GM06990 (cell line): ENCODE results near the gene ZFYVE9.
"Not testable (repeated sequence)": the region's sequence is repeated elsewhere in the genome, so short reads cannot be mapped to it uniquely, and the experiment has no call there.

Experiments
- DNase-seq: peaks from one replicate; pipeline ENCODE4 v3.0.0-alpha.2; 2011; ENCODE audit not compliant: insufficient read length; ENCODE audit errors: extremely low read depth
- H3K27me3 ChIP-seq: replicated peaks from 2 replicates; pipeline ENCODE4 v1.6.0; 2011; ENCODE audit warnings: low read length; ENCODE audit not compliant: control insufficient read depth, insufficient read depth
- H3K36me3 ChIP-seq: 2 replicates; pipeline ENCODE4 v1.5.1; 2011; ENCODE audit warnings: low read length; ENCODE audit not compliant: control insufficient read depth, insufficient read depth
- H3K4me3 ChIP-seq: replicated peaks from 2 replicates; pipeline ENCODE4 v1.5.1; 2011; ENCODE audit warnings: low read depth, mild to moderate bottlenecking, control low read depth, low read length
- CTCF ChIP-seq: IDR thresholded peaks from 2 replicates; pipeline ENCODE4 v1.5.1; 2011; ENCODE audit warnings: low read length, control low read depth, mild to moderate bottlenecking, inconsistent platforms; ENCODE audit not compliant: insufficient read depth, poor library complexity, severe bottlenecking

Gene ZFYVE9

DNA sequence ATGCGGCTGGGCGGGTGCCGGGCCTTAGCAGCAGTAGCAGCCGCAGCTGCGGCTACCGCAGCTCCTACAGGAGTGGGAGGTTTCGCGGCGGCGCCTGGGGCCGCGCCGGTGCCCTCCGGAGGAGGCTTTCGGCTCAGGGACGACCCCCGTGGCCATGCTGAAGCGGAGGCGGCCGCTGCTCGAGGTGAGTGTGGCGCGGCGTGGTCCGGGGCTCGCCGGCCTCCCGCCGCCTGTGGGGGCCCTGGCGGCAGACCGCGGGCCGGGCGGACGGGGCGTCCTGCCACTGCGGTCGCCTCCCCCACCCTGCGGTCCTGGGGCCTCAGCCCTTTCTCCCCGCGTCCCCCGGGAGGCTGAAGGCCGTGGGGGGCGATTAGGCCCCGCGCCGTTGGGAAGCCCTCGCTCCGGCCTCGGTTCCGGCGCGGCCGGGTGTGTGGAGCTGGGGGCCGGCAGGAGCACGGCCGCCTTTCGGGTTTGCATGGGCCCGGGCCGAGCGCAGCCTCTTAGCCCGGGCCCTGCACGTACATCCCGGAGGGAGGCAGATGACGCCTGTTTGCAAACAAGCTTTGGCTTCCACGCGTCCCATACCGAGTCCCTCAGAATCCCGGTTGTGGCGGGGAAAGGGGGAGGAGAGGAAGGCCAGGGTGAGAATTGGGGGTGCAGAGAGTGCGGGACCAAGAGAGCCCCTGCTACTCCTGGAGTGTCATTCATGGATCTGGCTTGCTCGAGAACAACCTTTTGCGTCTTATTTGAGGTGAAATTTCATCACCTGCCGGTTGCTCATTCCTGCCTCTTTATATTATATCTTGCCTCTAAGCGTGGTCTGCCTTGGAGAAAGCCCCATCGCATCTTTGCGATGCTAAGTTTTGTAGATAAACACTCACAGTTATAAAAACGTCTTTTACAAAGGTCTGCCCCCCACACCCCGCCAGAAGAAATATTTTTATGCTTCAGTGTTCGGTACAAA lies 613 bp downstream of the ZFYVE9 start:
- peak; percentile 71 for DNase-seq
- TF ChIP-seq CTCF = no peak
- H3K36me3 ChIP-seq = no peaks in the 10 kb centered on the region
- no peaks in the 10 kb centered on the region for H3K27me3 ChIP-seq
- H3K4me3 ChIP-seq = peak overlapping the region; percentile 75

DNA sequence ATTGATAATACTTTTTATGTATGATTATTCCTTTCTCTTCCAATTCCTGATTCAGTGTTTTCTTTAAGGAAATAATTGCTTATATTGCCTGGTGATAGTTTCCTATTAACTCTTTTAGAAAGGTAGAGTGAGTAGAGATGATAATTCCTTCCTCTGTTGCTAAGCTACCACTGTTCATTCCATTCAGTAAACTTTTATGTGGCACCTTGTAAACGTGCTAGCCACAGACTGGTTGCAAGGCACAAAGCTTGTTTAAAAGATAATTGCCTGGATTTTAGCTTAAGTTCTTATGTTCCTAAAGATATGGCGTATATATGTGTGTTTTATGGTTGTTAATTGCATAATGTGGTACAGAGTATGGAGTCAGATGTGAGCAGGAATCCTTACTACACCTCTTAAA lies 3.2 kb downstream of the ZFYVE9 start:
- no peak for TF ChIP-seq CTCF
- Histone ChIP-seq H3K4me3 (no peak overlapping the region), H3K27me3 (no peaks in the 10 kb centered on the region), H3K36me3 (no peaks in the 10 kb centered on the region)
- DNase-seq = no peak

DNA sequence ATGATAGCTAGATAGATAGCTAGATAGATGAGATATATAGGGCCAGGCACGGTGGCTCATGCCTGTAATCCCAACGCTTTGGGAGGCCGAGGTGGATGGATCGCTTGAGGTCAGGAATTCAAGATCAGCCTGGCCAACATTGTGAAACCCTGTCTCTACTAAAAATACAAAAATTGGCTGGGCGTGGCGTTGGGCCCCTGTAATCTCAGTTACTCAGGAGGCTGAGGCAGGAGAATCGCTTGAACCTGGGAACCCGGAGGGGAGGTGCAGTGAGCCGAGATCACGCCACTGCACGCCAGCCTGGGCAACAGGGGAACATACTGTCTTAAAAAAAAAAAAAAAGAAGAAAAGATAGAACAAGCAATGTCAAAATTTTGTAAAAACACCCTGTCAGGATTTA lies 8.6 kb downstream of the ZFYVE9 start:
- DNase-seq, H3K4me3 ChIP-seq, H3K27me3 ChIP-seq: not testable (repeated sequence)

DNA sequence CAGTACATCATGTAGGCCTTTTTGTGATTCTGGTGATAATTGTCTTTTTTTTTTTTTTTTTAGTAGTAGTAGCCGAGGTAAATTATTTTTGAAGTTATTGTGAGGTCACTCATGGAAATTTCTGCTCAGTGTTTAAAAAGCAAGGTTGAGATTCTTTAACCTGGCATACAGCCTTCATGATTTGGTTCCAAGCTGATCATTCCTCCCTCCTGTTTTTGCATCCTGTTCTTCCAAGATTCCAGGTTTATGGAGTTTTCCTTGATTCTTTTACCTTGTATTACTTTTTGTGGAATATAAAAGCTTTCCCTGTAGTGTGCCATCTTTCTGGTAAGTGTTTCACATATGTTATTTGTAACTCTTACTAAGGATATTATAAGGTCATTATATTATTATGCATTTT lies 9.1 kb downstream of the ZFYVE9 start:
- Histone ChIP-seq H3K36me3 (no peaks in the 10 kb centered on the region), H3K4me3 (no peak overlapping the region), H3K27me3 (no peaks in the 10 kb centered on the region)
- TF ChIP-seq CTCF = no peak
- no peak for DNase-seq

More for the DNA sequence above, 8.6 kb downstream of the ZFYVE9 start:
- H3K36me3 ChIP-seq = not testable (repeated sequence)

- Histone ChIP-seq H3K4me3 (no peak overlapping the region), H3K27me3 (no peaks in the 10 kb centered on the region), H3K36me3 (no peaks in the 10 kb centered on the region)
- TF ChIP-seq CTCF = no peak
- no peak for DNase-seq
Measured at GRCh38 chr1:52152572-52152971, 10.7 kb downstream of the ZFYVE9 start.

- TF ChIP-seq CTCF = no peak
- Histone ChIP-seq H3K27me3 (no peaks in the 10 kb centered on the region), H3K36me3 (no peaks in the 10 kb centered on the region), H3K4me3 (no peak overlapping the region)
- no peak for DNase-seq
Measured at GRCh38 chr1:52153010-52153409, 11.1 kb downstream of the ZFYVE9 start.
